Activated T-cell treated with anti-CD3 and anti-CD28 coated beads for 48 hours (primary cell): Measurements from ENCODE around the gene SPTY2D1.
"Not testable (repeated sequence)": the region's sequence is repeated elsewhere in the genome, so short reads cannot be mapped to it uniquely, and the experiment has no call there.

Experiments
- DNase-seq: peaks from one replicate; pipeline ENCODE4 v3.0.0-alpha.2; 2020; ENCODE audit warnings: low read depth

Gene SPTY2D1

DNA sequence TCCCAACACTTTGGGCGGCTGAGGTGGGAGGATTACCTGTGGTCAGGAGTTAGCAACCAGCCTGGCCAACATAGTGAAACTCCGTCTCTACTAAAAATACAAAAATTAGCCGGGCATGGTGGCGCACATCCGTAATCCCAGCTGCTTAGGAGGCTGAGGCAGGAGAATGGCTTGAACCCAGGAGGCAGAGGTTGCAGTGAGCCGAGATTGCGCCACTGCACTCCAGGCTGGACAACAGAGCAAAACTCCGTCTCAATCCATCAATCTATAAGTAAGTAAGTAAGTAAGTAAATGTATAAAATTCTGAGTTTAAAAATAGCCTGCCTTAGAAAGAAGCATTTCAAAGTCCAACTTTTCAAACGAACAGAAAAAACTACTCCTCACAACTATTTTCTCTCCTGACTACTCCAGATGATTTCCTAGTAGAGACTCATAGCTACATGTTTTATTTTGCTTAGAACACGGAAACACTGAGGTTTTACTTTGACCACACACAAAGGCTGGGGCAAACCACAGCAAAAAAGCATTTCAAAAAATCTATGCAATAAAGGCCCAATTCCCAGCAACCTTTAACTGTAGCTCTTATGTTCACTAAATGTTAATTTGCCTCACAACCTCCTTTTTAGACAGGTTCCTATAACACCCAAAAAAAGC, 16.3 kb downstream of the SPTY2D1 start:
- DNase-seq = no peak

GRCh38 chr11:18615628-18616392, 18.3 kb downstream of the SPTY2D1 start:
- no peak for DNase-seq

- no peak for DNase-seq
These were observed 19.5 kb downstream of the SPTY2D1 start for GRCh38 chr11:18614667-18615066.

DNA sequence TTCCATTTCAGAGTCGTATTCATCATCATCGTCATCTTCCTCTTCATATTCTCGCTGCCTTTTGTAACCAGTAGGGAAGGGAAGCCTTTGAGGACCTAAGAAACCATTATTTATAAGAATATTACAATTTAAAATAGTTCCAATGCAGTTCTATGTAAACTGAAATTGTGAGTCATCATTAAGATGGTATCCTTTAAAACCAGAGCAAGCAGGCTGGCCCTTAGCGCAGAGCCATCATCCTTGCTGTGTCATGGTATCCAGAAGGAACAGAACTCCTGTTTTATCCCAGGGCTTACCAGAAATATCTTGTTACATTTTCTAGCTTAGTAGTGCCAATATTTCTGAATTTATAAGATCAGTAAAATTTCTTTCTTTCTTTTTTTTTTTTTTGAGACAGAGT, 21.7 kb downstream of the SPTY2D1 start:
- no peak for DNase-seq

GRCh38 chr11:18611196-18611595, 22.9 kb downstream of the SPTY2D1 start:
- DNase-seq = no peak

GRCh38 chr11:18608376-18608775, 25.8 kb downstream of the SPTY2D1 start:
- DNase-seq = no peak

GRCh38 chr11:18600915-18601569, 33.1 kb downstream of the SPTY2D1 start:
- no peak for DNase-seq

GRCh38 chr11:18599739-18600230, 34.4 kb downstream of the SPTY2D1 start, which contains the start of gene MISFA:
Gene MISFA (plus strand): TSS chr11:18599789. CDS start chr11:18599929, 140 bp downstream.
- DNase-seq = no peak

- DNase-seq = no peak
These were observed 39.0 kb downstream of the SPTY2D1 start for GRCh38 chr11:18594999-18595749.

DNA sequence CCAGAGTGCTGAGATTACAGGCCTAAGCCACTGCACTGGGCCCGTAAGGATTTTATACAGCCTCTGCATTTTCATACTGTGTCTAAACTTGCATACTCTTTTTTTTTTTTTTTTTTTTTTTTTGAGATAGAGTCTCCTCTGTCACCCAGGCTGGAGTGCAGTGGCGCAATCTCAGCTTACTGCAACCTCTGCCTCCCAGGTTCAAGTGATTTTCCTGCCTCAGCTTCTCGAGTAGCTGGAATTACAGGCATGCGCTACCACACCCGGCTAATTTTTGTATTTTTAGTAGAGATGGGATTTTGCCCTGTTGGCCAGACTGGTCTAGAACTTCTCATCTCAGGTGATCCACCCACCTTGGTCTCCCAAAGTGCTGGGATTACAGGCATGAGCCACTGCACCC, 40.1 kb downstream of the SPTY2D1 start:
- DNase-seq = not testable (repeated sequence)

DNA sequence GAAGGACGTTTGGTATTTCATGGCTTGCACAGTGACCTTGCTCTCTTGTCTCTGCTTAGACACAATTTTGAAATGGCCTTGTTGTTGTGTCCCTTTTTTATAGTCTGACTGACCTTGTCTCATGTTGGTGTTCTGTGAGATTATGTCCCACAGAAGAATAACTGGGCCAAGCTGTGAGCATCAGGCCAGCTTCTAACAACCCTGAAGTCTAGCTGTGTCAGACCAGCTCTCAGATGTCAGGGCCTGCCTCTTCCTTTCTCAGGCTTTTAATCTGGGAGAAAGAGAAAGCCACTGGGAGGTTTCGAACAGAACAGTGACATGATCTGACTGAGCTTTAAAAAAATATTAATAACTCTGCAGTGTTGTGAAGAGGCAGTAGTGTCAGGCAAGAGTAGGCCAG, 43.6 kb downstream of the SPTY2D1 start:
- DNase-seq = no peak

DNA sequence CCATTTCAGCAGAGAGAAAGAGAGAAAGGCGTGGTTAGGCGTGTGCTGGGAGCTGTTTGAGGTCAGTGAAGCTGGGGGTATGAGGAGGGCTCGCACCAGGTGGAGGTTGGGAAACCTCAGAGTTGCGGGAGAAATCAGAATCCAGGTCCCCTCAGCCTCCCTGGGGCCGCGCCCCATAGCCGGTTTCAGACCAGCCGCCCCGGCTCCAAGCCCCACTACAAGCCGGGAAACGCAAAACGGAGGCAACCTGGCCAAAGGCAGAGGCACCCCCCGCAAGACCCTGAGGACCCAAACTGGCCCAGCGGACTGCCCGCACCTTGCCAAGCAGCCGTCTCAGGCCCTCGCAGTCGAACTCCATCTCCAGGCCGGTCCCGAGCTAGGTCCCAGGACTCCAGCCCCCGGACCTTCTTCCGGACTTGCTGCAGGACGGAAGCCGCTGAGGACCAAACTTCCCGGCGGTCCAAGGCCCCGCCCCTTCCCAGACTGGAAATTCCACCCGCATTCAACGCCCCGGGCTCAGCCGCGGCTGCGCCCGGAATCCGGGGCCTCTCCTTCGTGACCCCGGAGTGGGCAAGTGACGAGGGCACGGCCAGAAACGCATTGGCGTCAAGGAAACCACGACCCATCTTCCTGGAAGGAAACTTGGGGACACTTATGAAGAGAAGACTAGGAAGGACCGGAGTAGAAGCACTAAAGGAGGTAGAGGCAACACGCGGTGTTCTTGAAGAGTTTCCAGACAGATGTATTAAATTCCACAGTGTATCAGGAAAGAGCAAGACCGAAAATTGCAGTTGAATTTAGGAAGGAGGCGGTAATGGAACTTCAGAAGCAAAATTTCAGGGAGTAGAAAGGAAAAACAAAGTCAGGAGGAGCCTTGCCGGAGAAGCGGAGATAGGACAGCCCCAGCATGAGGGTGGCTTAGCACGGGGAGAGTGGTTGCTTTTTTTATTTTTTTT, 45.6 kb downstream of the SPTY2D1 start, which contains the start of gene UEVLD:
TSS of gene UEVLD (minus strand) at position 438 of the 956 bp plus-strand sequence. CDS start at position 358, 80 bp downstream.
- DNase-seq = peak; percentile 61

- DNase-seq = no peak
These were observed 52.3 kb downstream of the SPTY2D1 start for GRCh38 chr11:18581825-18582224.

GRCh38 chr11:18580113-18580766, 53.9 kb downstream of the SPTY2D1 start:
- DNase-seq = no peak

GRCh38 chr11:18578975-18579598, 55.1 kb downstream of the SPTY2D1 start:
- DNase-seq = no peak

DNA sequence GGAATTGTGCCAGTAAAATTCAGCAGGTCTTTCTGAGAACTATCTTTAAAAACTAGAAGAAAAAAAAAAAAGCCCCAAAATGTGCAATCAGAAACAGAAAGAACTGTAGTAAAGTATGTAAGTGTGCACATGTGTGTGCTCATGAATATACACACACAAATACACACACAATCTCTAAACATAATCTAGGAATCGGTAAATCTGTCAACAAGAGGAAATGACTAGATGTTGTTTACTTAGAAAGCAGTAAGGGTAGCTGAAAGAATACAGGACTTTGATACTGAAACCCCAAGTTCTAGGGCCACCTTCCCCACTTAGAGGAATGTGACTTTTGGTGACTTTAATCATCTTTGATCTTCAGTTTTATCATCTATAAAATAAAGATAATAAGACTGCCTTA, 58.8 kb downstream of the SPTY2D1 start:
- no peak for DNase-seq

DNA sequence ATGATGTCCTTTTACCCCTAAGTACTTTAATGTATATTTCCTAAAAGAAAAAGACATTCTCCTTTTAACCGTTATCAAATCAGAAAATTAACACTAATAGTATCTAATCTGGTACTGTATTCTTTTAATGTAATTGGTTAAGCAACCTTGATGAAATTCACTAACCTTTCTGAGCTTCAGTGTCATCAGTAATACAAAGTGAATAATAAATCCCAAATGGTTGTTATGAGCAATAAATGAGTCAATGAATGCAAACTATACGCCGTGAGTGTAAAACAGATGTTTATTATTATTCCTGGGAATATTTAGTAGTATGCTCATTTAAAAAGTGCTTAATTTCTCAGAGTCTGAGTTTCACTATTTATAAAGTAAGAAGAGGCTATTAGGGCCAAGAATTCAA, 67.1 kb downstream of the SPTY2D1 start:
- DNase-seq = no peak

- DNase-seq = no peak
These were observed 67.7 kb downstream of the SPTY2D1 start for GRCh38 chr11:18566406-18566805.

DNA sequence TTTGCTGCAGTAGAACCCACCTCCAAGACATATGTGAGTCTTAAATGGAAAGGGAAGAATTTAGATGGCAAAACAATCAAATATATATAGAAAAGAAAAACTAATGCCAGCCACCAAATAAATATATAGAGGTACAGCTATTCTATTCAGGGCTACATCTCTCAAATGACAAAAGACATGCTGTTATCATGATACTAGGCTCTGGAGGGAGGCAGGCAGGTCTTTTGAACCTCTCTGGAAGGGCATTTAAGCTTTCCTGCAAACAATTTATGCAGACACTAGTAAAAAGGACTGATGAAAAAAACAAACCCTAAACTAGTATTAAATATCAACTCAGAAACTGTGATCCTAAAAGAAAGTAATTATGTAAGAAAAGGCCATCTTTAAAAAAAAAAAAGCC, 70.0 kb downstream of the SPTY2D1 start:
- DNase-seq = no peak
